K562 (cell line): ENCODE data around the gene DAPK1.

ENCODE experiments used
- BHLHE40 ChIP-seq: IDR thresholded peaks from 2 replicates; pipeline ENCODE4 v1.6.1; 2011; ENCODE audit warnings: low read length, improper control_type of control experiment
- NBN ChIP-seq: fragments of 450-650 bp; IDR thresholded peaks from 2 replicates; pipeline ENCODE4 v1.6.1; 2016; ENCODE audit warnings: low read depth, mild to moderate bottlenecking

DNA sequence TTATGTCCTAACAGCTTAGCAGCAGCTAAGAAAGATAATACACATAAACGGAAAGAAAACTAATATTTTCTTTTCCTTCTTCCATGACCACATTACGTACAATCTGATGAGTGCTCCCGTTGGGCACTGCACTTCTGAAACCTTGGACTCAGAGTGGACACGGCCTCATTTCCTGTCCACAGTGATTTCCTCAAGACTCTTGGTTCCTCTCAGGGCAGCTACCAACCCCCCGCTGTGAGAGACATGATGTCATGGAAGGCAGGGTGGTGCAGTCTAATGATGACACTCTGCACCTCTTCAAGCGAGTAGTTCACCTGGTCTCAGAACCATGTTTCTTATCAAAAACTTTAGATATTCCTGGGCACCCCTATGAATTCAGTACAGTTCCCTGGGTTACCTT, 159.5 kb downstream of the DAPK1 start:
- TF ChIP-seq NBN: no peak
- no peak for TF ChIP-seq BHLHE40
